ENCODE results near the gene CNTN6. TPM values are rescaled to one million over a fixed set of nuclear protein-coding genes. Genes with fewer than 3 reads are reported as not detected.
A peak's percentile ranks its signal among the peaks of the same experiment; 100 is the strongest.

Gene CNTN6
- total RNA-seq, 4 donors from 2014 or later, result not detected

- no peak overlapping the region for H3K27ac ChIP-seq
- WGBS, 2 donors (ENCODE audit: low coverage in 1 of 2), result 81 to 86% methylated on average over 1 of the region's 1 CpG
These were observed 35.4 kb upstream of the CNTN6 start for GRCh38 chr3:1057436-1057835.

GRCh38 chr3:1068985-1069384 is 23.8 kb upstream of the CNTN6 start:
- no peaks in the 10 kb centered on the region for H3K36me3 ChIP-seq
- 69 to 77% methylated on average over 2 to 4 of the region's 4 CpGs for WGBS, 2 donors (ENCODE audit: low coverage in 1 of 2)
- H3K27me3 ChIP-seq, result no peaks in the 10 kb centered on the region
- TF ChIP-seq EP300 (IDR thresholded peaks at IDR 0.05; ENCODE audit: low read depth) (no peak), POLR2A (IDR thresholded peaks at IDR 0.05) (no peak), CTCF (IDR thresholded peaks at IDR 0.05) (no peak), POLR2AphosphoS5 (IDR thresholded peaks at IDR 0.05) (no peak)
- H3K9me3 ChIP-seq, result no peaks in the 10 kb centered on the region
- intact Hi-C loops (cut with DNase I; ENCODE audit: low total_unique reads), result no loop called here
- H3K4me1 ChIP-seq, result no peaks in the 10 kb centered on the region
- H3K4me3 ChIP-seq, result no peak overlapping the region
- in situ Hi-C loops (cut with MboI; ENCODE audit: low pct_ligation_motif_present in 1 of 4, low pct_unique_long_range_greater_than_20kb in 1 of 4, low sequenced_read_pairs in 3 of 4), result no loop called here
- no peak for DNase-seq
- H3K27ac ChIP-seq, result no peak overlapping the region

More at GRCh38 chr3:1057436-1057835, 35.4 kb upstream of the CNTN6 start:
- DNase-seq, result no peak
- intact Hi-C loops (cut with DNase I; ENCODE audit: low total_unique reads), result no loop called here
- Histone ChIP-seq H3K36me3 (no peaks in the 10 kb centered on the region), H3K4me3 (no peak overlapping the region), H3K9me3 (no peaks in the 10 kb centered on the region), H3K4me1 (peaks cover 0 to 9% (median 0%) of the 10 kb centered on the region in 4 donors), H3K27me3 (no peaks in the 10 kb centered on the region)
- in situ Hi-C loops (cut with MboI; ENCODE audit: low pct_ligation_motif_present in 1 of 4, low pct_unique_long_range_greater_than_20kb in 1 of 4, low sequenced_read_pairs in 3 of 4), result no loop called here
- TF ChIP-seq POLR2AphosphoS5 (IDR thresholded peaks at IDR 0.05) (no peak), EP300 (IDR thresholded peaks at IDR 0.05; ENCODE audit: low read depth) (no peak), CTCF (IDR thresholded peaks at IDR 0.05) (no peak), POLR2A (IDR thresholded peaks at IDR 0.05) (no peak)

- 30 to 41% methylated on average over 5 of the region's 5 CpGs for WGBS, 2 donors (ENCODE audit: low coverage in 1 of 2)
- in situ Hi-C loops (cut with MboI; ENCODE audit: low pct_ligation_motif_present in 1 of 4, low pct_unique_long_range_greater_than_20kb in 1 of 4, low sequenced_read_pairs in 3 of 4), result no loop called here
- H3K4me3 ChIP-seq, result no peak overlapping the region
- TF ChIP-seq POLR2A (IDR thresholded peaks at IDR 0.05), result no peak
- no peak for TF ChIP-seq EP300 (IDR thresholded peaks at IDR 0.05; ENCODE audit: low read depth)
- no peak for TF ChIP-seq CTCF (IDR thresholded peaks at IDR 0.05)
- TF ChIP-seq POLR2AphosphoS5 (IDR thresholded peaks at IDR 0.05), result no peak
- no peak overlapping the region for H3K27ac ChIP-seq
- no peaks in the 10 kb centered on the region for H3K27me3 ChIP-seq
- H3K9me3 ChIP-seq, result no peaks in the 10 kb centered on the region
- no peak for DNase-seq
- intact Hi-C loops (cut with DNase I; ENCODE audit: low total_unique reads), result no loop called here
- H3K36me3 ChIP-seq, result no peaks in the 10 kb centered on the region
- no peaks in the 10 kb centered on the region for H3K4me1 ChIP-seq
These were observed 20.8 kb upstream of the CNTN6 start for GRCh38 chr3:1072041-1072440.

- H3K36me3 ChIP-seq, result no peaks in the 10 kb centered on the region
- H3K27ac ChIP-seq, result no peak overlapping the region
- no peak overlapping the region for H3K4me3 ChIP-seq
- intact Hi-C loops (cut with DNase I; ENCODE audit: low total_unique reads) (no loop called here), in situ Hi-C loops (cut with MboI; ENCODE audit: low pct_ligation_motif_present in 1 of 4, low pct_unique_long_range_greater_than_20kb in 1 of 4, low sequenced_read_pairs in 3 of 4) (loop anchor here in 1 of 4 donors (25.0 kb wide), 2 partner anchors 908 to 1933 kb away; no protein-coding TSS in a partner anchor)
- no peaks in the 10 kb centered on the region for H3K4me1 ChIP-seq
- no peak for TF ChIP-seq EP300 (IDR thresholded peaks at IDR 0.05; ENCODE audit: low read depth)
- no peak for TF ChIP-seq POLR2AphosphoS5 (IDR thresholded peaks at IDR 0.05)
- H3K9me3 ChIP-seq, result no peaks in the 10 kb centered on the region
- no peak for DNase-seq
- H3K27me3 ChIP-seq, result no peaks in the 10 kb centered on the region
These were observed 13.2 kb upstream of the CNTN6 start for GRCh38 chr3:1079662-1080061.

DNA sequence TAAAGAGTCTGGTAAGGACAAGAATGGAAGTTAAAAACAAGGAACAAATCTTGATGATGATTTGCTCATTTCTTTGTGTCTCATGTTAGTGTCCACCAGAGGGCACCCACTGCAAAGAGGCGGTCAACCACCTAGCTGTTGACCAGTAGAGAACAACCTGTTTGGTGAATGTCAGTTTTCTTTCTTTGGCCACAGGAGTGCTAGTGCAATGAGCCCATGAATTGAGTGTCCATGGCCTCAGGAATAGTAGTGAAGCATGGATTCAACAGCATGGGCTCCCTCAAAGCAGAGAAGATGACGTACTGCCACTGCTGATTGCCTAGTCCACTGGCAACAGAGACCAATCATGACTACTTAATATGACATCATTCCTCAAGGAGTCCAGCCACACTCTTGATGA is 10.7 kb upstream of the CNTN6 start:
- no peak overlapping the region for H3K4me3 ChIP-seq
- H3K27ac ChIP-seq, result no peak overlapping the region
- WGBS, 2 donors (ENCODE audit: low coverage in 1 of 2), result 67% methylated on average over 2 of the region's 2 CpGs; no CpG with 5 or more reads in 1 of the 2 donors
- no peaks in the 10 kb centered on the region for H3K9me3 ChIP-seq
- intact Hi-C loops (cut with DNase I; ENCODE audit: low total_unique reads), result no loop called here
- H3K4me1 ChIP-seq, result no peaks in the 10 kb centered on the region
- no peaks in the 10 kb centered on the region for H3K27me3 ChIP-seq
- TF ChIP-seq CTCF (IDR thresholded peaks at IDR 0.05) (peak; percentile 42 to 66 (median 60)), POLR2AphosphoS5 (IDR thresholded peaks at IDR 0.05) (no peak)
- DNase-seq, result peak; percentile 43
- in situ Hi-C loops (cut with MboI; ENCODE audit: low pct_ligation_motif_present in 1 of 4, low pct_unique_long_range_greater_than_20kb in 1 of 4, low sequenced_read_pairs in 3 of 4), result loop anchor here in 1 of 4 donors (25.0 kb wide), 2 partner anchors 905 to 1930 kb away; no protein-coding TSS in a partner anchor
- no peaks in the 10 kb centered on the region for H3K36me3 ChIP-seq

Data from transverse colon (tissue), 4 donors.